K562 (cell line): ENCODE data around the gene CMIP. TPM values are rescaled to one million over a fixed set of nuclear protein-coding genes. Genes with fewer than 3 reads are reported as not detected.

ENCODE experiments used
- ATAC-seq: fragments of 200-7000 bp; cut with Tn5 transposase; 3 replicates; pipeline ENCODE4 v1.9.1; 2020; ENCODE audit warnings: moderate library complexity
- BruUV-seq: library from RNA; stranded (reverse); fragments of 400-500 nt; replicated peaks from 2 replicates; lab custom pipeline; 2021; lab: Mats Ljungman, UMichigan
- CTCF ChIA-PET: fragments of 300-600 bp; formaldehyde crosslinking; extraction: SDS; loops from one replicate; lab custom pipeline; 2021; ENCODE audit warnings: low intra/inter-chr PET ratio; lab: Yijun Ruan, JAX
- POLR2A ChIA-PET: fragments of 300-600, 350-650 bp; sonication (Branson Sonifier 250); formaldehyde crosslinking; extraction: SDS; loops from one replicate; lab custom pipeline; 2021; ENCODE audit warnings: antibody characterized with exemption, inconsistent platforms; lab: Yijun Ruan, JAX
- DNase-seq, 4 experiments: peaks; one replicate each; pipeline versions ENCODE4 v3.0.0 to v3.0.0-alpha.2; 2011 to 2018; ENCODE audit warnings: low spot score in 3 of 4, mixed read lengths in 3 of 4; ENCODE audit errors: extremely low read depth in 1 of 4
- FAIRE-seq: peaks from 2 replicates; lab custom pipeline; 2011; peaks lifted over from hg19 to GRCh38; lab: Jason Lieb, UNC
- H2AFZ ChIP-seq: 2 replicates; pipeline ENCODE4 v1.6.0; 2011; ENCODE audit warnings: low read depth, low read length, control low read depth, inconsistent platforms
- H3K27ac ChIP-seq: fragments of 200-600 bp; 3 replicates; pipeline ENCODE4 v1.8.0; 2011; ENCODE audit warnings: low read depth, mild to moderate bottlenecking, control low read depth, inconsistent platforms, low read length, moderate library complexity, mixed read lengths; ENCODE audit errors: extremely low read depth
- H3K27me3 ChIP-seq, 2 experiments: fragments of 300-600 bp in 1 of 2; 2 replicates in 1 of 2; 3 replicates in 1 of 2; pipeline versions ENCODE4 v1.6.0 to v1.8.0; 2011; ENCODE audit warnings: inconsistent platforms in 2 of 2, low read length in 2 of 2, mild to moderate bottlenecking in 1 of 2, mixed read lengths in 1 of 2, moderate library complexity in 1 of 2; ENCODE audit not compliant: control insufficient read depth in 2 of 2, insufficient read depth in 2 of 2
- H3K36me3 ChIP-seq: fragments of 300-600 bp; 3 replicates; pipeline ENCODE4 v1.8.0; 2011; ENCODE audit warnings: mild to moderate bottlenecking, low read length, inconsistent platforms; ENCODE audit not compliant: control insufficient read depth, insufficient read depth
- H3K4me1 ChIP-seq, 2 experiments: fragments of 200-600 bp in 1 of 2; replicated peaks in 1 of 2; 2 replicates in 1 of 2; 3 replicates in 1 of 2; pipeline versions ENCODE4 v1.5.1 to v1.8.0; 2011; ENCODE audit warnings: inconsistent platforms in 2 of 2, low read length in 2 of 2, mild to moderate bottlenecking in 1 of 2, mixed read lengths in 1 of 2, moderate library complexity in 1 of 2; ENCODE audit not compliant: control insufficient read depth in 2 of 2, insufficient read depth in 2 of 2
- H3K4me2 ChIP-seq: 2 replicates; pipeline ENCODE4 v1.6.1; 2011; ENCODE audit warnings: low read length, control low read depth, inconsistent platforms, mixed read lengths; ENCODE audit not compliant: insufficient read depth
- H3K4me3 ChIP-seq: fragments of 200-600 bp; sonication (generic), shearing (Covaris generic); 2 replicates; pipeline ENCODE4 v1.5.1; 2016; ENCODE audit warnings: control low read depth, inconsistent platforms
- H3K79me2 ChIP-seq: fragments of 200-600 bp; 3 replicates; pipeline ENCODE4 v1.8.0; 2011; ENCODE audit warnings: low read length, inconsistent platforms; ENCODE audit not compliant: control insufficient read depth, insufficient read depth
- H3K9ac ChIP-seq, 2 experiments: 2 replicates each; pipeline versions ENCODE4 v1.6.0 to v1.6.1; 2011; ENCODE audit warnings: low read depth in 2 of 2, low read length in 2 of 2, control low read depth in 1 of 2, inconsistent platforms in 1 of 2, mild to moderate bottlenecking in 1 of 2, mixed read lengths in 1 of 2; ENCODE audit not compliant: insufficient read depth in 1 of 2
- H3K9me1 ChIP-seq: one replicate; pipeline ENCODE4 v1.6.0; 2011; ENCODE audit warnings: inconsistent platforms, mild to moderate bottlenecking, low read length, moderate library complexity; ENCODE audit not compliant: control insufficient read depth, insufficient read depth
- H3K9me3 ChIP-seq: replicated peaks from 2 replicates; pipeline ENCODE4 v1.5.1; 2011; ENCODE audit warnings: low read depth, low read length, inconsistent platforms; ENCODE audit not compliant: control insufficient read depth, insufficient read depth
- H4K20me1 ChIP-seq: replicated peaks from 2 replicates; pipeline ENCODE4 v1.6.1; 2011; ENCODE audit warnings: low read length, inconsistent platforms, mixed read lengths; ENCODE audit not compliant: control insufficient read depth, insufficient read depth
- NFIC ChIP-seq: fragments of 450-650 bp; IDR thresholded peaks from 2 replicates; pipeline ENCODE4 v1.6.1; 2017; ENCODE audit warnings: mild to moderate bottlenecking, inconsistent platforms
- POLR2G ChIP-seq: fragments of 200-400 bp; formaldehyde crosslinking; IDR thresholded peaks from 2 replicates; pipeline ENCODE4 v1.6.1; 2017; ENCODE audit warnings: low read depth, mild to moderate bottlenecking, antibody characterized with exemption, low read length, moderate library complexity
- RBM22 ChIP-seq: fragments of 200-400 bp; formaldehyde crosslinking; IDR thresholded peaks from 2 replicates; pipeline ENCODE4 v1.6.1; 2018; ENCODE audit warnings: low read length, low read depth; ENCODE audit not compliant: poor library complexity, severe bottlenecking
- ZBTB7A ChIP-seq: IDR thresholded peaks from 2 replicates; pipeline ENCODE4 v1.6.1; 2011; ENCODE audit warnings: low read depth, mild to moderate bottlenecking, low read length, moderate library complexity, borderline replicate concordance; ENCODE audit not compliant: control insufficient read depth
- WGBS: fragments of 100-300 bp; shearing (Covaris generic); methylation state at CpG from one replicate; pipeline ENCODE4 v1.1.6; 2016; ENCODE audit warnings: low coverage, mixed read lengths; ENCODE audit not compliant: insufficient coverage; ENCODE audit errors: missing lambda C conversion rate; 5-methylcytosine and 5-hydroxymethylcytosine counted together
- in situ Hi-C: fragments of 300-500 bp; cut with MboI; formaldehyde crosslinking; loops from 4 replicates; pipeline ENCODE4 v1.15.0; 2018; ENCODE audit warnings: inconsistent platforms, mixed read lengths
- intact Hi-C: fragments of 100-400 bp; cut with micrococcal nuclease; formaldehyde crosslinking; loops from 2 replicates; pipeline ENCODE4 v1.14.2; 2022
- polyA plus RNA-seq, 8 experiments: library from polyadenylated mRNA; depleted of rRNA in 4 of 8; stranded (reverse) in 5 of 8; unstranded in 3 of 8; fragments of >200 nt; fragmentation: Nextera tagmentation in 2 of 8; fragmentation: Illumina TruSeq in 1 of 8; extraction: Ambion mirVana in 2 of 8; extraction: Trizol in 1 of 8; gene quantifications; 2 replicates each; pipeline versions ENCODE4 v1.2.1 to v1.2.3, GENCODE V29; 2011 to 2014; ENCODE audit warnings: inconsistent platforms in 1 of 8, missing spikeins in 1 of 8
- total RNA-seq, 7 experiments: library from RNA; depleted of rRNA in 6 of 7; stranded (reverse); fragments of >200 nt in 6 of 7; fragmentation: Illumina TruSeq in 2 of 7; extraction: Trizol in 2 of 7; gene quantifications; 2 replicates each; pipeline versions ENCODE4 v1.2.1 to v1.2.3, GENCODE V29; 2011 to 2021; ENCODE audit warnings: low replicate concordance in 1 of 7

Gene CMIP
- total and polyA plus RNA-seq, 9 of the 15 experiments (the other 6 are each of a cell fraction or from before 2014, with no cell fraction given) = 0.94 to 82.5 (median 10.3) TPM

DNA sequence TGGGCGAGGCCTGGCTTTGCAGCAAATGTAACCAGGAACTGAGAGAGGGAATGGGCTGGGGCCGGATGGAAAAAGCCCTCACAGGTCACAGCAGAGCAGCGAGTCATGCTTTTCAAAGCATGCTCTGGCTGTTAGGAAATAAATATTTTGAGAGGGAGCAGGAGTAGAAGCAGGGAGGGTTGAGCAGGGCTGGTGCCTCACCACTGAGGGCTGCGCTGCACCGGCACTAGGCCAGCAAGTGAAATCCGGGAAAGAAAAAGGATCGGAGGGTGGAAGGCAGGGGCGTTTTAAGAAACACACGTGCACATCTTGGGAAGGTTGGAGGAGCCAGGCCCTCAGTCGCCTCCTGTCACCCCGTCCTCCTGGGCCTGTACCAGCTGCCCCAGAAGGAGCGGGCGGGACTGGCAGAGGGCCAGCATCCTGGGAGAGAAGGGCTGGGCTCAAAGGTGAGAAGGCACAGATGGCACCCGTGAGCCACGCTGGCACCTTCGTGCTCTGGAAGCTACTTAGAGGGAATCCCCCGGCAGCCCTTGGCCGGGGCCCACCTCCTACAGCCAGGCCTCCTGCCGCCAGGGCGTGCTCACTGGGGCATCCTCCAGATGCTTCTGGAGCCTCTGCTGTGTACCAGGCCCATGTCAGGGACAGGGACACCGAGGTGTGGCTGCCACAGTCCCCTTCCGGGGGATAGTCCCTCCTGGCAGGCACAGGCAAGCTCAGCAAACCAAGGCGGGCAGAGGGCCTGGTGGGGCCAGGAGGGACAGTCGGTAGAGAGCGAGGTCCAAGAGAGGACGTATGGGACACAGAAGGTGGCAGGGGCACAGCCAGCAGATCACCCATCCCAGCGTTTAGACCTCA lies 263.0 kb downstream of the CMIP start:
- Histone ChIP-seq H3K9me1 (no peaks in the 10 kb centered on the region), H3K27me3 (no peaks in the 10 kb centered on the region), H3K4me2 (no peak overlapping the region), H4K20me1 (no peaks in the 10 kb centered on the region; the same call in 1 of the 2 replicates), H3K4me3 (no peak overlapping the region), H3K9ac (peak overlapping the region in 1 of 2 experiments; percentile 17; a peak in 1 of 4 replicates), H3K9me3 (no peaks in the 10 kb centered on the region), H3K4me1 (peaks cover 3 to 14% of the 10 kb centered on the region in 2 experiments; a peak in 4 of 5 replicates), H3K79me2 (no peaks in the 10 kb centered on the region), H3K36me3 (peaks cover 51% of the 10 kb centered on the region; the same call in 2 of the 3 replicates), H3K27ac (no peak overlapping the region), H2AFZ (no peak overlapping the region)
- no peak for FAIRE-seq
- ChIA-PET POLR2A (interaction anchor here (0.7 to 1.6 kb wide), 5 partner anchors 8 to 85 kb away, joined by 3 to 4 read pairs (median 3); no protein-coding TSS in a partner anchor), CTCF (no interaction called here)
- no peak for DNase-seq
- TF ChIP-seq POLR2G (peak; percentile 58), RBM22 (peak; percentile 86), ZBTB7A (no peak), NFIC (peak; percentile 28; the same call in 1 of the 2 replicates)
- intact Hi-C loops (no loop called here), in situ Hi-C loops (no loop called here)
- WGBS = 90% methylated on average over 27 of the region's 27 CpGs
- ATAC-seq = no peak
- BruUV-seq = no TSS peak
